Stimulated activated memory B cell treated with anti-CD40 and anti-IgM and Interleukin-4, amounts not matched to agents 10 μg/mL and 1 μg/mL and 100 μg/mL, for 72 hours (primary cell): ENCODE measurements around the gene TSHZ2.
"Not testable (repeated sequence)": the region's sequence is repeated elsewhere in the genome, so short reads cannot be mapped to it uniquely, and the experiment has no call there.

Experiments used
- ATAC-seq: fragments of 150-1000 bp; cut with Tn5 transposase; 2 replicates; pipeline ENCODE4 v1.10.0; 2021
- H3K27ac Mint-ChIP-seq: one replicate; pipeline ENCODE4 v1.8.0; 2022; ENCODE audit warnings: mild to moderate bottlenecking, mixed read lengths
- H3K27me3 Mint-ChIP-seq: one replicate; pipeline ENCODE4 v1.8.0; 2022; ENCODE audit warnings: mixed read lengths
- H3K36me3 Mint-ChIP-seq: one replicate; pipeline ENCODE4 v1.8.0; 2022; ENCODE audit warnings: mixed read lengths
- H3K4me1 Mint-ChIP-seq: one replicate; pipeline ENCODE4 v1.8.0; 2022; ENCODE audit warnings: mixed read lengths
- H3K4me3 Mint-ChIP-seq: one replicate; pipeline ENCODE4 v1.8.0; 2022; ENCODE audit warnings: mild to moderate bottlenecking, moderate library complexity, mixed read lengths
- H3K9me3 Mint-ChIP-seq: one replicate; pipeline ENCODE4 v1.8.0; 2022; ENCODE audit warnings: mixed read lengths

TSHZ2 gene

DNA sequence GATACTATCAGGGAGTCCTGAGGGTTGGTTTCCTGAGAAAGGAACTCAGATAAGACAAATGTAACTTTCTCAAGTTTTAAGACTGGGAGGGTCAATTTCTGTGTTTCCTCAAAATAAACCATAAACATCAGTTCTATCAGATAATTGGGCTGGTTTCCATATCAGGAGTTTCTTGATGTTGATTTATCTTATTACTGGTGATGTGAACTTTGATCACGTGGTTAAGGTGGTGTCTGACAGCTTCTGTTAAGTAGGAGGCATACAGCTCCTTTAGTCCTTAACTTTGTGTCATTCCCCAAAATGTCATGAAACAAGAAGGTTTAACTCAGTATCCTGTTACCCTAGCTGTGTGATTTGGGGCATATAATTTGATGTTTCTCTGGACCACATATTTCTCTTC, 476.3 kb downstream of the TSHZ2 start:
- no peak for ATAC-seq
- Mint-ChIP-seq H3K27me3 (no peaks in the 10 kb centered on the region), H3K4me3 (no peak overlapping the region), H3K27ac (no peak overlapping the region), H3K36me3 (peaks cover 13% of the 10 kb centered on the region), H3K4me1 (no peaks in the 10 kb centered on the region), H3K9me3 (peaks cover 15% of the 10 kb centered on the region)

GRCh38 chr20:53448875-53449274, 476.7 kb downstream of the TSHZ2 start:
- Mint-ChIP-seq H3K9me3 (peaks cover 15% of the 10 kb centered on the region), H3K36me3 (peaks cover 13% of the 10 kb centered on the region), H3K4me3 (no peak overlapping the region), H3K27ac (no peak overlapping the region), H3K4me1 (no peaks in the 10 kb centered on the region), H3K27me3 (no peaks in the 10 kb centered on the region)
- ATAC-seq, result no peak

- Mint-ChIP-seq H3K36me3 (peaks cover 15% of the 10 kb centered on the region), H3K27ac (no peak overlapping the region), H3K9me3 (peaks cover 16% of the 10 kb centered on the region), H3K4me1 (no peaks in the 10 kb centered on the region), H3K4me3 (no peak overlapping the region), H3K27me3 (no peaks in the 10 kb centered on the region)
- no peak for ATAC-seq
Observed at GRCh38 chr20:53453076-53453475, 480.9 kb downstream of the TSHZ2 start.

DNA sequence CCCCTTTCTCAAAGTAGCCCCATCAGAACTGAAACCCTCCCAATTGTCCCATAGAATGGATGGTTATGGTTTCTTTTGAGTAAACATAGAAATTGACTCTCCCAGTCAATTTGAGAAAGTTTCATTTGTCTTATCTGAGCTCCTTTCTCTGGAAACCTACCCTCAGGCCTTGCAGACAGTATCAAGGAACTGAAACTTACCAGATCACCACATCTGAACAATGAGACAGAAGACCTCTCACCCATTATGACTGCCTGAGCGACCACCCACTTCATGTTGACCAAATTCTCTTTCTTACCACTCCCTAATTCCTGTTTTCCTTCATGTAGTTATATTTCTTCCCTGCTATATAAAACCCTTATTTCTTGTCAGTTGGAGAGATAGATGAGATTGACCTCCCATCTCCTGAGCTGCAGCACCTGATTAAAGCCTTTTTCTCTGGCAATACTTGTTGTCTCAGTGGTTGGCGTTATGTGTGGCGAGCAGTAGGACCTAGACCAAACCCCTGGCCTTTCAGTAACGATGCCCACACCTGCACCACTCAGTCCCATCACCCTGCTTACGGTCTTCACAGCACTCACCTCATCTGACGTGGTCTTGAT, 482.6 kb downstream of the TSHZ2 start:
- H3K27ac Mint-ChIP-seq, result no peak overlapping the region
- ATAC-seq, result peak; percentile 58
- H3K4me3 Mint-ChIP-seq, result no peak overlapping the region
- H3K4me1 Mint-ChIP-seq, result no peaks in the 10 kb centered on the region
- H3K9me3 Mint-ChIP-seq, result peaks cover 14% of the 10 kb centered on the region
- H3K36me3 Mint-ChIP-seq, result peaks cover 13% of the 10 kb centered on the region
- H3K27me3 Mint-ChIP-seq, result no peaks in the 10 kb centered on the region

DNA sequence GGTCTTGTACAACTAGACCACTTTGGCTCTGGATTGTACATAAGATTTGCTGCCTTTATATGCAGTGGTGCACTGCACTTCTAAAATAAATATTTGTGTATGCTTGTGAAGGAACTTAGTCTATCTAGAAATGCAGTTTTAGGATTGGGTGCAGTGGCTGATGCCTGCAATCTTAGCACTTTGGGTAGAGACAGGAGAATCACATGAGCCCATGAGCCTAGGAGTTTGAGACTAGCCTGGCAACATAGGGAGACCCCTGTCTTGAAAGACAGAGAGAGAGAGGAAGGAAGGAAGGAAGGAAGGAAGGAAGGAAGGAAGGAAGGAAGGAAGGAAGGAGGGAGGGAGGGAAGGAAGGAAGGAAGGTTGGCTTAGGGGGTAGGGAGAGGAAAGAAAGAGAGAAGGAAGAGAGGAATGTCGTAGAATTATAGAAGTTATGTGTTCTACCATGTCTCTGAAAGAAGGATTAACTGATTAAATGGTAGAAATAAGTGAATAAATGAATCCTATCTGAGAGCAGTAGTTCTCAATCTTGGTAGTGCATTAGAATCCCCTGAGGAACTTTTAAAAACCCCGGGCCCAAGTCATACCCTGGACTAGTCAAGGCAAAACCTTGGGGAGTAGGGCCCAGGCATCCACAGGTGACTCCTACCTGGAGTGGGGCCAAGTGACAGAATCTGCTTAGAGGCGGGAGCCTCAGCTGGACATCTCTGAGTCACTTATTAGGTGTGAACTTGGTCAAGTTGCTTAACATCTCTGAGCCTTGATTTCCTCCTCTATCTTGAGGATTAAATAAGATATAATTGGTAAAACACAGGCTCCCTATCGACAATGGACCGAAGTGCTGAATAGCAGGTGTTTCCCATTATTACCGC, 491.2 kb downstream of the TSHZ2 start:
- Mint-ChIP-seq H3K27ac (no peak overlapping the region), H3K27me3 (peaks cover 25% of the 10 kb centered on the region), H3K9me3 (peaks cover 2% of the 10 kb centered on the region), H3K4me1 (peaks cover 3% of the 10 kb centered on the region), H3K4me3 (no peak overlapping the region), H3K36me3 (no peaks in the 10 kb centered on the region)
- ATAC-seq, result no peak

DNA sequence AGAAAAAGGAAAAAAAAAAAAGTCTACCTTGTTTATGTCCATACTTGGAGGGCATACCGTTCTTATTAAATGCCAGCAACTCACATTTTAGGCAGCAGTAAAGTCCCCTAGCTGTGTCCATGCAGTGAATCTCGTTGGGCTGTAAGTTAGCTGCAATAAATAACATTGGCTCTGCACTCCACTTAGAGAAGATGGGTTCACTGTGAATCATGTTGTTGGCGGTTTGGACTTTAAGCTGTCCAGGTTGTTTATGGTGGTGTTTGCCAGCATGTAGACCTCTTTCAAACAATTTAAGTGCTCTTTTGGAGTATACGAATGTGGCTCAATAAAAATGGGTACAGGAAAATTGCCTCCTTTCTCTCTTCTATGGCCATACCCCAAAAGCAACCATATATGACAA, 494.1 kb downstream of the TSHZ2 start:
- no peaks in the 10 kb centered on the region for H3K36me3 Mint-ChIP-seq
- no peak overlapping the region for H3K27ac Mint-ChIP-seq
- H3K4me3 Mint-ChIP-seq, result no peak overlapping the region
- peaks cover 25% of the 10 kb centered on the region for H3K27me3 Mint-ChIP-seq
- ATAC-seq, result no peak
- H3K4me1 Mint-ChIP-seq, result peaks cover 10% of the 10 kb centered on the region
- H3K9me3 Mint-ChIP-seq, result peaks cover 6% of the 10 kb centered on the region

DNA sequence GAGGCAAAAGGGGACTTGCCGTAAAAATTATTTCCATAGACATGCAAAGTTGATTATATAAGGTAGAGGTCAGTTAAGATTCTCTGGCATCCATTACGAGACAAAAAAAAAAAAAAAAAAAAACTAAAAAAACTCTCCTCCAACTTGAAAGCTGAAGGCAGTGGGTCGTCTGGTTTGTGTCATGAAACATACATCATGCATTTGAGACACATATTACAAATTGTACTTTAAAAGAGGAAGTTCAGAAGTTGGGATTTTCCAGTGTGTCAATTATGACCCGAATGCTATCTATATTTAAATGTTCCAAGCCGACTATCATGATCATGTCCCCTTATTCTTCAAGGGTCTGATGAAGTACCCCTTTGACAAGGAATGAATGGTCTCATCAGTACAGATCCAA, 496.4 kb downstream of the TSHZ2 start:
- Mint-ChIP-seq H3K9me3 (peaks cover 4% of the 10 kb centered on the region), H3K4me1 (peaks cover 10% of the 10 kb centered on the region), H3K4me3 (no peak overlapping the region), H3K27ac (peak overlapping the region; percentile 74), H3K27me3 (peaks cover 21% of the 10 kb centered on the region), H3K36me3 (no peaks in the 10 kb centered on the region)
- peak; percentile 74 for ATAC-seq

DNA sequence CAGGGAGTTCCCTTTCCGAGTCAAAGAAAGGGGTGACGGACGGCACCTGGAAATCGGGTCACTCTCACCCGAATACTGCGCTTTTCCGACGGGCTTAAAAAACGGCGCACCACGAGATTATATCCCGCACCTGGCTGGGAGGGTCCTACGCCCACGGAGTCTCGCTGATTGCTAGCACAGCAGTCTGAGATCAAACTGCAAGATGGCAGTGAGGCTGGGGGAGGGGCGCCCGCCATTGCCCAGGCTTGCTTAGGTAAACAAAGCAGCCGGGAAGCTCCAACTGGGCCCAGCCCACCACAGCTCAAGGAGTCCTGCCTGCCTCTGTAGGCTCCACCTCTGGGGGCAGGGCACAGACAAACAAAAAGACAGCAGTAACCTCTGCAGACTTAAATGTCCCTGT, 500.7 kb downstream of the TSHZ2 start:
- not testable (repeated sequence) for H3K4me3 Mint-ChIP-seq, ATAC-seq, H3K36me3 Mint-ChIP-seq, H3K9me3 Mint-ChIP-seq, H3K27ac Mint-ChIP-seq
- H3K27me3 Mint-ChIP-seq, result peaks cover 12% of the 10 kb centered on the region
- peaks cover 10% of the 10 kb centered on the region for H3K4me1 Mint-ChIP-seq

DNA sequence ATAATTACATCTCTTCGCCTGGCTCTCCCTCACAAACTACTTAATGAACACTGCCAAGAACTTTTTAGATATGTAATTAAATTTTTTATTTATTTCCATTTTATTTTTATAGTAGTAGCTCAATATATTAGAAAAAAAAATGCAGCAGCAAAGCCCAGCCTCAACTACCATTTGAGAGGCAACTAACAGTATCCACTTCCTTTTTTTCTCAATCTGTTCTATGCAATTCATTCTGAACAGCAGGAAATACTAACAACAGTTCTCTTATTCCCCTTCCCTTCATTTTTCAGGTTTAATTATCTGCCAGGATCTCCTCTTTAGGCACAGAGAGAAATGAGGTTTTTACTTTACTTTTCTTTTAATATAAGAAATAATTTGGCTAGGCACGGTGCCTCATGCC, 508.8 kb downstream of the TSHZ2 start:
- no peak overlapping the region for H3K4me3 Mint-ChIP-seq
- H3K9me3 Mint-ChIP-seq, result no peaks in the 10 kb centered on the region
- ATAC-seq, result no peak
- no peaks in the 10 kb centered on the region for H3K4me1 Mint-ChIP-seq
- H3K27me3 Mint-ChIP-seq, result no peaks in the 10 kb centered on the region
- no peak overlapping the region for H3K27ac Mint-ChIP-seq
- H3K36me3 Mint-ChIP-seq, result no peaks in the 10 kb centered on the region

GRCh38 chr20:53487461-53488200, 515.5 kb downstream of the TSHZ2 start:
- Mint-ChIP-seq H3K36me3 (no peaks in the 10 kb centered on the region), H3K27ac (no peak overlapping the region), H3K27me3 (no peaks in the 10 kb centered on the region), H3K4me1 (no peaks in the 10 kb centered on the region), H3K4me3 (no peak overlapping the region), H3K9me3 (no peaks in the 10 kb centered on the region)
- no peak for ATAC-seq

- H3K4me3 Mint-ChIP-seq, result no peak overlapping the region
- H3K9me3 Mint-ChIP-seq, result no peaks in the 10 kb centered on the region
- no peaks in the 10 kb centered on the region for H3K27me3 Mint-ChIP-seq
- no peak for ATAC-seq
- no peaks in the 10 kb centered on the region for H3K36me3 Mint-ChIP-seq
- no peak overlapping the region for H3K27ac Mint-ChIP-seq
- no peaks in the 10 kb centered on the region for H3K4me1 Mint-ChIP-seq
Observed at GRCh38 chr20:53488775-53489272, 516.7 kb downstream of the TSHZ2 start.

DNA sequence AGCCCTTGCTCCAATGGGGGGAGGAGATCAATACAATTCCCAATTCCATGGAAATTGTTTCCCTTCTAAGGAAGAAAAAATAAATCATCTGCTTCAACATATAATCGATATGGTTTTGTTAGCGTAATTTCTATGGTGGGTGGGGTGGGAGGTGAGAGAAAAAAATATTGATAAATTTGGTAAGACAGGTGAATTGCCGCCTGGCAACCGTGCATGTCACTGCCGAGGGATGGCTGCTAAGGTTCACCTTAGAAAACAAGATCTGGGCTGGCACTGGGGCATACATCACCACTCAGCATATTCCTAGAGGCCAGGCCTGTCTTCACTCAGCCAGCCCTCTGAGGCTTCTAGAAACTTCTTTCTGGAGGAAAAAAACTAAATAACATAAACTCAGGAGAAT, 517.4 kb downstream of the TSHZ2 start:
- Mint-ChIP-seq H3K36me3 (no peaks in the 10 kb centered on the region), H3K27me3 (no peaks in the 10 kb centered on the region), H3K4me1 (no peaks in the 10 kb centered on the region), H3K4me3 (no peak overlapping the region), H3K9me3 (no peaks in the 10 kb centered on the region), H3K27ac (no peak overlapping the region)
- ATAC-seq, result no peak

DNA sequence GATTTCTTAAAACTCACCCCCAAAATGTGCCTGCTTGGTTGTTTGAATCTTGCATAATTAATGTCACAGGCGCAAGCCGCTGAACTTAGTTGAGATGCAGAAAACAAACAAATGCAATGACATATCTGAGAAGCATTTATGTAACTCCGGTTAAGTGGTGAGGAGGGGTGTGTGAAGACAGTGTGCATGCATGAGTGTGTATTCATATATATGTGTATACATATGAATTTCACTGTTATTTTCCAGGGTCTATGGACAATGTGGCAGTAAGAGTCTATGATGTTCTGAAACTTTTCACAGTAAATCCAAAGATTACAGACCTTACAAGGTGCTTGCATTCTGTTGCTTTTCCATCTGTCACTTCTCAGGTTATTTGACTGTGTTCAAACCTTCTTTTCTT, 518.5 kb downstream of the TSHZ2 start:
- Mint-ChIP-seq H3K27me3 (peaks cover 2% of the 10 kb centered on the region), H3K36me3 (no peaks in the 10 kb centered on the region), H3K4me3 (no peak overlapping the region), H3K9me3 (no peaks in the 10 kb centered on the region), H3K4me1 (no peaks in the 10 kb centered on the region), H3K27ac (no peak overlapping the region)
- ATAC-seq, result no peak

DNA sequence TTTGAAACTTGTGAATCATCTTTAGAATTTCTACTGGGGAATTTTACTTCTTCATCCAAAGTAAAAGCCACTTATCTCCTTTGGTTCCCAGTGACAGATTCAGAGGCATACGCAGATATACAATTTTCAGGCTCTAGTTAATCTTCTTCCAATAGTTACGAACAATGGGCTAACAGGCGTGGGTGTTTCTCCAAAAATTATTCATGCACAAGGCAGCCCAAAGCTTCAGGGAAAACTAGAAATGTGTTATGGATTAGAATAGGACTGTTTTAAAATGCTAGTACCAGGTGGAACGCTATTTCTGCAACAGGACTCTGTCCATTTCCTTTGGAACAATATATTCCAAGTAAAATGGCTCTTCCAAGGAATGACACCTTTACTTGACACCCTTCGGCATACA, 519.3 kb downstream of the TSHZ2 start:
- ATAC-seq, result no peak
- Mint-ChIP-seq H3K27ac (no peak overlapping the region), H3K4me1 (no peaks in the 10 kb centered on the region), H3K27me3 (peaks cover 11% of the 10 kb centered on the region), H3K36me3 (no peaks in the 10 kb centered on the region), H3K9me3 (no peaks in the 10 kb centered on the region), H3K4me3 (no peak overlapping the region)

GRCh38 chr20:53492212-53492611, 520.1 kb downstream of the TSHZ2 start:
- H3K27me3 Mint-ChIP-seq, result peaks cover 18% of the 10 kb centered on the region
- ATAC-seq, result no peak
- H3K27ac Mint-ChIP-seq, result no peak overlapping the region
- no peaks in the 10 kb centered on the region for H3K4me1 Mint-ChIP-seq
- peaks cover 4% of the 10 kb centered on the region for H3K36me3 Mint-ChIP-seq
- H3K9me3 Mint-ChIP-seq, result peaks cover 3% of the 10 kb centered on the region
- no peak overlapping the region for H3K4me3 Mint-ChIP-seq
